OCI-LY7 (cell line): ENCODE measurements around the gene IL1RAPL2.

ENCODE experiments used
- CTCF ChIP-seq: fragments of 200-600 bp; sonication (generic); conservative IDR thresholded peaks from 2 replicates; pipeline ENCODE4 v1.5.1; 2014; ENCODE audit warnings: mild to moderate bottlenecking, antibody characterized with exemption, low read length, moderate library complexity, mixed read lengths
- EZH2phosphoT487 ChIP-seq: fragments of 200-600 bp; sonication (generic); IDR thresholded peaks from 2 replicates; pipeline ENCODE4 v1.6.1; 2018; ENCODE audit warnings: low read depth, borderline replicate concordance, mild to moderate bottlenecking, mixed run types, antibody characterized with exemption, low read length, moderate library complexity, mixed read lengths

- TF ChIP-seq CTCF = no peak
- TF ChIP-seq EZH2phosphoT487 = no peak
These were observed 369.6 kb downstream of the IL1RAPL2 start for GRCh38 chrX:104935581-104935980.
